ENCODE results near the gene ABHD14A. TPM values are rescaled to one million over a fixed set of nuclear protein-coding genes. Genes with fewer than 3 reads are reported as not detected.

Gene ABHD14A
- total and polyA plus RNA-seq, 2 of the 4 experiments (the other 2 are of a cell fraction) = 3.4 to 10.0 TPM

- dilution Hi-C loops (cut with HindIII; ENCODE audit: low sequenced_read_pairs, unreplicated experiment) = no loop called here
- Histone ChIP-seq H2BK5ac (ENCODE audit: low read depth, low read length, poor library complexity, severe bottlenecking) (no peak overlapping the region), H3K79me1 (ENCODE audit: low read depth in 1 of 2, low read length in 2 of 2) (no peaks in the 10 kb centered on the region), H2AK9ac (replicated peaks; ENCODE audit: low read depth, low read length, poor library complexity) (no peak overlapping the region), H2AK5ac (ENCODE audit: low read depth, low read length) (no peak overlapping the region), H3K9me1 (ENCODE audit: insufficient read depth, low read length) (peaks cover 6% of the 10 kb centered on the region; the same call in 1 of the 2 replicates), H3K4me1 (ENCODE audit: control insufficient read depth, insufficient read depth, low read length) (peaks cover 9% of the 10 kb centered on the region), H3K18ac (ENCODE audit: low read depth, low read length) (no peak overlapping the region), H3K9ac (ENCODE audit: low read depth, low read length) (no peak overlapping the region), H2AFZ (replicated peaks; ENCODE audit: low read length, poor library complexity) (no peak overlapping the region), H2BK120ac (ENCODE audit: low read depth, low read length) (no peak overlapping the region), H2BK15ac (ENCODE audit: low read depth, low read length) (no peak overlapping the region), H3K9me3 (ENCODE audit: control insufficient read depth, insufficient read depth, low read length) (no peaks in the 10 kb centered on the region), H3K23ac (ENCODE audit: low read depth, low read length) (no peak overlapping the region), H3K4me2 (ENCODE audit: low read depth, low read length) (no peak overlapping the region), H3K56ac (ENCODE audit: extremely low read depth, insufficient read depth, low read length) (no peak overlapping the region), H4K20me1 (ENCODE audit: insufficient read depth, low read length) (peaks cover 3% of the 10 kb centered on the region; the same call in 1 of the 2 replicates), H4K8ac (ENCODE audit: low read depth in 2 of 2, low read length in 2 of 2) (no peak overlapping the region), H3K14ac (replicated peaks; ENCODE audit: low read depth, low read length) (no peak overlapping the region), H4K91ac (ENCODE audit: insufficient read depth, low read depth, low read length) (no peak overlapping the region), H3K4ac (ENCODE audit: low read depth, low read length) (no peak overlapping the region), H2BK20ac (ENCODE audit: low read depth, low read length) (no peak overlapping the region), H3K27me3 (ENCODE audit: control insufficient read depth, insufficient read depth, low read length) (no peaks in the 10 kb centered on the region), H3K36me3 (ENCODE audit: control insufficient read depth, insufficient read depth, low read length) (peaks cover 19% of the 10 kb centered on the region; the same call in 1 of the 2 replicates), H3K27ac (ENCODE audit: insufficient read depth, low read length) (no peak overlapping the region), H4K5ac (ENCODE audit: low read depth, low read length) (no peak overlapping the region), H3K4me3 (ENCODE audit: insufficient read depth, low read depth, low read length) (no peak overlapping the region)
- no TSS peak for BruUV-seq (replicated peaks)
- WGBS, 2 experiments (ENCODE audit: extremely low coverage in 2 of 2, insufficient read length in 1 of 2) = no CpG with 5 or more reads among the region's 1 CpG
- ChIA-PET CTCF (no interaction called here), POLR2A (ENCODE audit: unreplicated experiment) (no interaction called here)
- intact Hi-C loops (cut with micrococcal nuclease) = no loop called here
- ATAC-seq (ENCODE audit: low read depth) (no peak), DNase-seq (no peak)
- in situ Hi-C loops (cut with MboI; ENCODE audit: low sequenced_read_pairs) = loop anchor here (25.0 kb wide), 1 partner anchor 1617 kb away; the partner anchor contains the start of genes RASSF1, TUSC2 and ZMYND10
- no peak for TF ChIP-seq MAZ (IDR thresholded peaks at IDR 0.05; ENCODE audit: borderline replicate concordance, low read depth, low read length)
- TF ChIP-seq RAD21 (IDR thresholded peaks at IDR 0.05; ENCODE audit: low read length) = no peak
- no peak for TF ChIP-seq FOS (IDR thresholded peaks at IDR 0.05; ENCODE audit: low read depth, low read length)
- no peak for TF ChIP-seq POLR2A (IDR thresholded peaks at IDR 0.05; ENCODE audit: low read depth, low read length)
- no peak for TF ChIP-seq MAFK (IDR thresholded peaks at IDR 0.05; ENCODE audit: low read depth, low read length)
- TF ChIP-seq CEBPB (IDR thresholded peaks at IDR 0.05; ENCODE audit: low read depth, low read length) = no peak
- no peak for TF ChIP-seq ELK1 (IDR thresholded peaks at IDR 0.05; ENCODE audit: borderline replicate concordance, low read depth, low read length)
- TF ChIP-seq RCOR1 (IDR thresholded peaks at IDR 0.05; ENCODE audit: insufficient replicate concordance, low read length) = no peak
- TF ChIP-seq, protein P1, sequence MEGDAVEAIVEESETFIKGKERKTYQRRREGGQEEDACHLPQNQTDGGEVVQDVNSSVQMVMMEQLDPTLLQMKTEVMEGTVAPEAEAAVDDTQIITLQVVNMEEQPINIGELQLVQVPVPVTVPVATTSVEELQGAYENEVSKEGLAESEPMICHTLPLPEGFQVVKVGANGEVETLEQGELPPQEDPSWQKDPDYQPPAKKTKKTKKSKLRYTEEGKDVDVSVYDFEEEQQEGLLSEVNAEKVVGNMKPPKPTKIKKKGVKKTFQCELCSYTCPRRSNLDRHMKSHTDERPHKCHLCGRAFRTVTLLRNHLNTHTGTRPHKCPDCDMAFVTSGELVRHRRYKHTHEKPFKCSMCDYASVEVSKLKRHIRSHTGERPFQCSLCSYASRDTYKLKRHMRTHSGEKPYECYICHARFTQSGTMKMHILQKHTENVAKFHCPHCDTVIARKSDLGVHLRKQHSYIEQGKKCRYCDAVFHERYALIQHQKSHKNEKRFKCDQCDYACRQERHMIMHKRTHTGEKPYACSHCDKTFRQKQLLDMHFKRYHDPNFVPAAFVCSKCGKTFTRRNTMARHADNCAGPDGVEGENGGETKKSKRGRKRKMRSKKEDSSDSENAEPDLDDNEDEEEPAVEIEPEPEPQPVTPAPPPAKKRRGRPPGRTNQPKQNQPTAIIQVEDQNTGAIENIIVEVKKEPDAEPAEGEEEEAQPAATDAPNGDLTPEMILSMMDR (conservative IDR thresholded peaks at IDR 0.05; ENCODE audit: low read depth, low read length) = no peak
- no peak for TF ChIP-seq BHLHE40 (IDR thresholded peaks at IDR 0.05; ENCODE audit: low read depth, low read length)
- no peak for TF ChIP-seq CHD1 (IDR thresholded peaks at IDR 0.05; ENCODE audit: low read depth, low read length)
- TF ChIP-seq MXI1 (IDR thresholded peaks at IDR 0.05; ENCODE audit: borderline replicate concordance, low read depth, low read length) = no peak
- no peak for TF ChIP-seq RFX5 (IDR thresholded peaks at IDR 0.05; ENCODE audit: low read depth, low read length)
These were observed 20.2 kb upstream of the ABHD14A start for GRCh38 chr3:51954713-51955112.
